WI38 (cell line): Measurements from ENCODE around the gene TMEM176B.
"Not testable (repeated sequence)": the region's sequence is repeated elsewhere in the genome, so short reads cannot be mapped to it uniquely, and the experiment has no call there.

Experiments
- H3K4me3 ChIP-seq: 2 replicates; pipeline ENCODE4 v1.5.1; 2011; ENCODE audit warnings: low read depth, mild to moderate bottlenecking, control low read depth, low read length
- TF ChIP-seq, protein P1 (sequence below): IDR thresholded peaks from 2 replicates; pipeline ENCODE4 v1.5.1; 2012; ENCODE audit warnings: low read depth, mild to moderate bottlenecking, control low read depth, low read length

The TMEM176B gene

GRCh38 chr7:150781103-150781502 lies 19.1 kb downstream of the TMEM176B start:
- H3K4me3 ChIP-seq: no peak overlapping the region
- TF ChIP-seq, protein P1, sequence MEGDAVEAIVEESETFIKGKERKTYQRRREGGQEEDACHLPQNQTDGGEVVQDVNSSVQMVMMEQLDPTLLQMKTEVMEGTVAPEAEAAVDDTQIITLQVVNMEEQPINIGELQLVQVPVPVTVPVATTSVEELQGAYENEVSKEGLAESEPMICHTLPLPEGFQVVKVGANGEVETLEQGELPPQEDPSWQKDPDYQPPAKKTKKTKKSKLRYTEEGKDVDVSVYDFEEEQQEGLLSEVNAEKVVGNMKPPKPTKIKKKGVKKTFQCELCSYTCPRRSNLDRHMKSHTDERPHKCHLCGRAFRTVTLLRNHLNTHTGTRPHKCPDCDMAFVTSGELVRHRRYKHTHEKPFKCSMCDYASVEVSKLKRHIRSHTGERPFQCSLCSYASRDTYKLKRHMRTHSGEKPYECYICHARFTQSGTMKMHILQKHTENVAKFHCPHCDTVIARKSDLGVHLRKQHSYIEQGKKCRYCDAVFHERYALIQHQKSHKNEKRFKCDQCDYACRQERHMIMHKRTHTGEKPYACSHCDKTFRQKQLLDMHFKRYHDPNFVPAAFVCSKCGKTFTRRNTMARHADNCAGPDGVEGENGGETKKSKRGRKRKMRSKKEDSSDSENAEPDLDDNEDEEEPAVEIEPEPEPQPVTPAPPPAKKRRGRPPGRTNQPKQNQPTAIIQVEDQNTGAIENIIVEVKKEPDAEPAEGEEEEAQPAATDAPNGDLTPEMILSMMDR: no peak

DNA sequence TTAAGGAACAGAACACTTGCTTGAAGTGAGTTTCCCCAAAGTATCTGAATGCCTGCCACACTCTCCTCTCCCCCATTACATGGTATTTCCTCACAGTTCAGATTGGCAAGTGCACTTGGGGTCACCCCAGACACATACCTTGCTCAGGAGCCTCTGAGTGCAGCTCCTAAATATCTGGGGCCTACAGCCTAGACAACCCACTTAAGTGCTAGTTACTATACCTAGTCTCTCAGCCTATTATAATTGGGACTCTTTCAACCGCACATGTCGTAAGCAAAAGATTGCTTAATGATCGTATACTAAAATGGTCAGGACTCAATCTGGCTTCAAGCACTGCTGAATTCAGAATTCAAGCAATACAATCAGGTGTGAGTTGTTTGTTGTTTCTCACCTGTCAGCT lies 19.9 kb downstream of the TMEM176B start:
- TF ChIP-seq, protein P1: no peak
- no peak overlapping the region for H3K4me3 ChIP-seq

DNA sequence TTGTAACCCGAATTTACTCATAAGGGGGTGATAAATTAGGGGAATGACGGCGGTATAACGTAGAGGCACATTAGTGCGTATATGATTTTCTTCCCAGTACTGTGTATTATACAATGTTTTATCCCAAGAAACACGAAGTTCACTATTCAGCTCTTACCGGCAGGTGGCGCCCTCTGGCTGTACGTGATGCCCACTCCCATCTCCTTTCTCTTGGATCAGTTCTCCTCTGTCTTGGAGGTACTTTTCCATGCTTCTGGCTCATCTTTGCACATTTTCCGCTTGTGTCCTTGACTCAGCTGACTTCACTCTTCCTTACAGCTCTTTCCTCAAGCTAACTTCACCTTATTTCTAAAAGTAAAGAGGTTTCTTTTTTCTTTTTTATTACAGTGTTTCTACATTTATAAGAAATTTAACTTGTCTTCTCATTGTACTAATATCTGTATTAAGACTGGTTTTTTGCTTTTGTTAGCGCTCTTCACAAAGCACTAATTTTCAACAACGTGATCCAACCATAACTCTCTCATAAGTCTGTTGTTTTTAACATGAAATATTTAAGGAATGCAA lies 21.3 kb downstream of the TMEM176B start:
- no peak overlapping the region for H3K4me3 ChIP-seq
- TF ChIP-seq, protein P1: peak; percentile 55

DNA sequence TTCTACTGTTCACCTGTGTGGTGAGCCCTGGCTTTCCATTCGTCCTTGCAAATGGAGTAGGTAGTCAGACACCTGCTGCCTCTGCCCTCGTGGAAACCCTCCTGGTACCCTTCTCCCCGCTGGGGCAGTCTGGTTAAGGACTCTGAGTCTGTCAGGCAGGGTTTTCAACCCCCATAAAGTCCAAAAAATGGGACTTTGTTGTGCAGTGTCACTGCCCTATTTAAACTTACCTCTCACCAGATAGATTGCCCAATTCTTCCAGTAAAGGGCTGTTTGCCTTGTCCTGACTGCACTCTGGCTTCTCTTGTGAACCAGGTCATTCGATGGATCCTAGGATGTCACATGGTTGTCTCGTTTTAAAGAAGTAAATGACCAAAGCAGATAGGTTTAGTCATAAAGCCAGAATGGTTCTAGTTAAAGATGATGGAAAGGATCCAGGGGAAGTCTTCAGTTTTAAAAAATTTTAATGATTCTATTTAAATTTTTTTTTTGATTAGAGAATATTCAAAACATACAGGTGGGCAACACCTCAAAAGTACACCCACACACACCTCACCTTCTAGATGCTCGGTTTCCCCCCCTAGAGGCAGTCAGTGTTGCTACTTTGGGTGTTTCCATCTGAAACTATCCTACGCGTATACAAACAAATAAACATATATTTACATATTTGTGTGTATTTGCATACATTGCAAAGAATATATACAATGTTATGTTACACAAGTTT lies 22.0 kb downstream of the TMEM176B start:
- H3K4me3 ChIP-seq: no peak overlapping the region
- TF ChIP-seq, protein P1: no peak

GRCh38 chr7:150774131-150774530 lies 26.0 kb downstream of the TMEM176B start:
- H3K4me3 ChIP-seq: not testable (repeated sequence)

GRCh38 chr7:150769768-150770167 lies 30.4 kb downstream of the TMEM176B start:
- H3K4me3 ChIP-seq: no peak overlapping the region
- TF ChIP-seq, protein P1: no peak

- TF ChIP-seq, protein P1: no peak
- H3K4me3 ChIP-seq: no peak overlapping the region
Measured at GRCh38 chr7:150766334-150766709, 33.8 kb downstream of the TMEM176B start.
